ENCODE results near the gene MAPKAPK2.

- TF ChIP-seq POLR2A (IDR thresholded peaks at IDR 0.05; ENCODE audit: low read length) (no peak), GATA1 (IDR thresholded peaks at IDR 0.05; ENCODE audit: low read depth, low read length) (no peak)
Measured at GRCh38 chr1:206757524-206758266, 73.0 kb downstream of the MAPKAPK2 start.
